GM23248 (cell line): ENCODE data around the gene ZBED4.
"Not testable (repeated sequence)": the region's sequence is repeated elsewhere in the genome, so short reads cannot be mapped to it uniquely, and the experiment has no call there.

Experiments used
- EZH2 ChIP-seq: fragments of 200-600 bp; sonication (generic); IDR thresholded peaks from 2 replicates; pipeline ENCODE4 v1.6.1; 2018; ENCODE audit warnings: antibody characterized with exemption, mild to moderate bottlenecking; ENCODE audit not compliant: insufficient read depth, poor library complexity, severe bottlenecking
- EZH2phosphoT487 ChIP-seq: fragments of 200-600 bp; sonication (generic); IDR thresholded peaks from 2 replicates; pipeline ENCODE4 v1.6.1; 2018; ENCODE audit warnings: antibody characterized with exemption, moderate library complexity, mild to moderate bottlenecking, low read depth; ENCODE audit not compliant: insufficient read depth

- not testable (repeated sequence) for TF ChIP-seq EZH2, EZH2phosphoT487
Measured at GRCh38 chr22:49852568-49852897, 1.1 kb upstream of the ZBED4 start.
